Endothelial cell of umbilical vein (primary cell): ENCODE data around the gene C16orf89. TPM values are rescaled to one million over a fixed set of nuclear protein-coding genes. Genes with fewer than 3 reads are reported as not detected.

ENCODE experiments used
- BruUV-seq: library from RNA; stranded (reverse); fragments of 400-500 nt; replicated peaks from 2 replicates; lab custom pipeline; 2021; lab: Mats Ljungman, UMichigan
- CTCF ChIA-PET: fragments of 300-600, 350-600 bp; sonication (Branson Sonifier 250); formaldehyde crosslinking; loops from one replicate; lab custom pipeline; 2021; ENCODE audit warnings: antibody characterized with exemption, inconsistent platforms; lab: Charles Lee
- POLR2A ChIA-PET: fragments of 300-600, 350-600 bp; sonication (Branson Sonifier 250); formaldehyde crosslinking; loops from one replicate; lab custom pipeline; 2021; ENCODE audit warnings: antibody characterized with exemption, inconsistent platforms; lab: Charles Lee
- DNase-seq: peaks from one replicate; pipeline ENCODE4 v3.0.0-alpha.2; 2011; ENCODE audit warnings: low read depth, low spot score
- FAIRE-seq: peaks from 2 replicates; lab custom pipeline; 2011; peaks lifted over from hg19 to GRCh38; lab: Jason Lieb, UNC
- H2AFZ ChIP-seq: 2 replicates; pipeline ENCODE4 v1.6.0; 2012; ENCODE audit warnings: low read depth, low read length, control low read depth, inconsistent platforms
- H3K27ac ChIP-seq: 2 replicates; pipeline ENCODE4 v1.5.1; 2011; ENCODE audit warnings: low read depth, mild to moderate bottlenecking, control low read depth, low read length, moderate library complexity; ENCODE audit not compliant: insufficient read depth
- H3K27me3 ChIP-seq, 2 experiments: 2 replicates each; pipeline versions ENCODE4 v1.6.0 to v1.6.1; 2011; ENCODE audit warnings: low read length in 2 of 2, mixed read lengths in 1 of 2; ENCODE audit not compliant: control insufficient read depth in 2 of 2, insufficient read depth in 2 of 2
- H3K36me3 ChIP-seq, 2 experiments: 2 replicates in 1 of 2; 3 replicates in 1 of 2; pipeline ENCODE4 v1.5.1; 2011; ENCODE audit warnings: low read length in 2 of 2, mild to moderate bottlenecking in 1 of 2, moderate library complexity in 1 of 2; ENCODE audit not compliant: control insufficient read depth in 2 of 2, insufficient read depth in 2 of 2; ENCODE audit errors: extremely low read depth in 1 of 2
- H3K4me1 ChIP-seq: 3 replicates; pipeline ENCODE4 v1.5.1; 2011; ENCODE audit warnings: mild to moderate bottlenecking, low read length; ENCODE audit not compliant: control insufficient read depth, insufficient read depth; ENCODE audit errors: extremely low read depth
- H3K4me2 ChIP-seq: 2 replicates; pipeline ENCODE4 v1.6.1; 2011; ENCODE audit warnings: low read length, control low read depth, mixed read lengths; ENCODE audit not compliant: insufficient read depth
- H3K4me3 ChIP-seq, 3 experiments: fragments of 200-600 bp in 1 of 3; sonication (generic), shearing (Covaris generic) in 1 of 3; replicated peaks in 1 of 3; 2 replicates each; pipeline ENCODE4 v1.5.1; 2011 to 2016; ENCODE audit warnings: control low read depth in 3 of 3, low read length in 3 of 3, mild to moderate bottlenecking in 2 of 3, inconsistent platforms in 1 of 3, low read depth in 1 of 3, moderate library complexity in 1 of 3; ENCODE audit not compliant: insufficient read depth in 1 of 3
- H3K79me2 ChIP-seq: 2 replicates; pipeline ENCODE4 v1.6.0; 2012; ENCODE audit warnings: low read length, inconsistent platforms; ENCODE audit not compliant: control insufficient read depth, insufficient read depth
- H3K9ac ChIP-seq: replicated peaks from 2 replicates; pipeline ENCODE3; 2011; ENCODE audit warnings: low read length, control low read depth; ENCODE audit not compliant: insufficient read depth; ENCODE audit errors: extremely low read depth
- H3K9me1 ChIP-seq: replicated peaks from 3 replicates; pipeline ENCODE4 v1.6.0; 2011; ENCODE audit warnings: mild to moderate bottlenecking, low read length; ENCODE audit not compliant: control insufficient read depth, insufficient read depth; ENCODE audit errors: extremely low read depth
- H3K9me3 ChIP-seq: replicated peaks from 2 replicates; pipeline ENCODE4 v1.5.1; 2012; ENCODE audit warnings: low read length, inconsistent platforms; ENCODE audit not compliant: control insufficient read depth, insufficient read depth
- H4K20me1 ChIP-seq: replicated peaks from 2 replicates; pipeline ENCODE3; 2011; ENCODE audit warnings: mild to moderate bottlenecking, low read length; ENCODE audit not compliant: control insufficient read depth, insufficient read depth; ENCODE audit errors: extremely low read depth
- EZH2 ChIP-seq: IDR thresholded peaks from 2 replicates; pipeline ENCODE4 v1.6.1; 2012; ENCODE audit warnings: borderline replicate concordance, low read depth, mild to moderate bottlenecking, moderate library complexity, low read length, inconsistent platforms; ENCODE audit not compliant: severe bottlenecking
- FOS ChIP-seq: IDR thresholded peaks from 2 replicates; pipeline ENCODE4 v1.6.1; 2011; ENCODE audit warnings: mild to moderate bottlenecking, low read length, moderate library complexity, borderline replicate concordance; ENCODE audit not compliant: insufficient read depth
- GATA2 ChIP-seq: IDR thresholded peaks from 2 replicates; pipeline ENCODE4 v1.7.0; 2011; ENCODE audit warnings: low read depth, mild to moderate bottlenecking, moderate library complexity, mixed read lengths, low read length; ENCODE audit not compliant: insufficient read length, insufficient read depth
- JUN ChIP-seq: IDR thresholded peaks from 2 replicates; pipeline ENCODE4 v1.6.1; 2011; ENCODE audit warnings: borderline replicate concordance, low read depth; ENCODE audit not compliant: insufficient read length, insufficient read depth
- MAX ChIP-seq: IDR thresholded peaks from 2 replicates; pipeline ENCODE4 v1.6.1; 2011; ENCODE audit not compliant: insufficient read depth, insufficient read length
- MYC ChIP-seq: IDR thresholded peaks from one replicate; pipeline ENCODE4 v1.6.1; 2011; ENCODE audit warnings: mild to moderate bottlenecking, low read depth, low read length
- POLR2A ChIP-seq: IDR thresholded peaks from 2 replicates; pipeline ENCODE4 v1.6.1; 2012; ENCODE audit warnings: low read depth, mild to moderate bottlenecking, control low read depth, low read length
- POLR2AphosphoS5 ChIP-seq: IDR thresholded peaks from 2 replicates; pipeline ENCODE4 v1.6.1; 2012; ENCODE audit warnings: low read depth, mild to moderate bottlenecking, control low read depth, low read length, moderate library complexity; ENCODE audit not compliant: insufficient read depth
- dilution Hi-C: fragments of 300-500 bp; cut with MboI; formaldehyde crosslinking; loops from one replicate; pipeline ENCODE4 v1.15.0; 2019; ENCODE audit warnings: low sequenced_read_pairs; ENCODE audit not compliant: extremely low pct_ligation_motif_present
- intact Hi-C: fragments of 100-400 bp; cut with micrococcal nuclease; formaldehyde crosslinking; loops from one replicate; pipeline ENCODE4 v1.10.0; 2022
- polyA plus RNA-seq, 4 experiments: library from polyadenylated mRNA; depleted of rRNA in 3 of 4; stranded (reverse) in 3 of 4; unstranded in 1 of 4; fragments of >200 nt; gene quantifications; 2 replicates each; pipeline versions ENCODE4 v1.2.1 to v1.2.3, GENCODE V29; 2011 to 2012; ENCODE audit warnings: missing spikeins in 1 of 4
- total RNA-seq: library from RNA; stranded (reverse); gene quantifications from 2 replicates; pipeline ENCODE4 v1.2.3, GENCODE V29; 2021
- TF ChIP-seq, protein P1 (sequence below), 2 donors: IDR thresholded peaks; 1 replicate in 1 of 2; 2 replicates in 1 of 2; pipeline ENCODE4 v1.5.1; 2011; ENCODE audit warnings: low read length in 2 of 2, mild to moderate bottlenecking in 2 of 2, moderate library complexity in 2 of 2, control low read depth in 1 of 2, inconsistent platforms in 1 of 2, low read depth in 1 of 2; ENCODE audit not compliant: insufficient read depth in 1 of 2; ENCODE audit errors: extremely low read depth in 1 of 2

Gene C16orf89
- total and polyA plus RNA-seq, 2 donors (not counting 3 experiments of a cell fraction or from before 2014, with no cell fraction given) = not detected

GRCh38 chr16:5071681-5072333 is 6.1 kb upstream of the C16orf89 start, which contains the start of gene ALG1:
Gene ALG1 (plus strand): TSS chr16:5071843. CDS start chr16:5071850, 7 bp downstream.
- peaks cover 4 to 7% of the 10 kb centered on the region in 2 experiments for H3K36me3 ChIP-seq
- no peaks in the 10 kb centered on the region for H3K27me3 ChIP-seq
- H3K4me3 ChIP-seq = peak within 1 kb of the TSS; percentile 50 to 79 (median 65)
- dilution Hi-C loops = no loop called here
- peak within 1 kb of the TSS; percentile 85 for H3K9ac ChIP-seq
- H3K4me1 ChIP-seq = peaks cover 8% of the 10 kb centered on the region
- H3K79me2 ChIP-seq = peaks cover 9% of the 10 kb centered on the region
- DNase-seq (peak; percentile 90), FAIRE-seq (peak; percentile 96)
- H3K27ac ChIP-seq = peak within 1 kb of the TSS; percentile 58
- ChIA-PET CTCF (interaction anchor here (1.0 kb wide), 1 partner anchor 13 kb away, joined by 4 read pairs; no protein-coding TSS in a partner anchor), POLR2A (no interaction called here)
- H2AFZ ChIP-seq = peak within 1 kb of the TSS; percentile 94
- H3K9me3 ChIP-seq = no peaks in the 10 kb centered on the region
- no peaks in the 10 kb centered on the region for H3K9me1 ChIP-seq
- intact Hi-C loops = no loop called here
- BruUV-seq = TSS peak; percentile 41
- H4K20me1 ChIP-seq = no peaks in the 10 kb centered on the region
- no peak for TF ChIP-seq GATA2
- TF ChIP-seq, protein P1, sequence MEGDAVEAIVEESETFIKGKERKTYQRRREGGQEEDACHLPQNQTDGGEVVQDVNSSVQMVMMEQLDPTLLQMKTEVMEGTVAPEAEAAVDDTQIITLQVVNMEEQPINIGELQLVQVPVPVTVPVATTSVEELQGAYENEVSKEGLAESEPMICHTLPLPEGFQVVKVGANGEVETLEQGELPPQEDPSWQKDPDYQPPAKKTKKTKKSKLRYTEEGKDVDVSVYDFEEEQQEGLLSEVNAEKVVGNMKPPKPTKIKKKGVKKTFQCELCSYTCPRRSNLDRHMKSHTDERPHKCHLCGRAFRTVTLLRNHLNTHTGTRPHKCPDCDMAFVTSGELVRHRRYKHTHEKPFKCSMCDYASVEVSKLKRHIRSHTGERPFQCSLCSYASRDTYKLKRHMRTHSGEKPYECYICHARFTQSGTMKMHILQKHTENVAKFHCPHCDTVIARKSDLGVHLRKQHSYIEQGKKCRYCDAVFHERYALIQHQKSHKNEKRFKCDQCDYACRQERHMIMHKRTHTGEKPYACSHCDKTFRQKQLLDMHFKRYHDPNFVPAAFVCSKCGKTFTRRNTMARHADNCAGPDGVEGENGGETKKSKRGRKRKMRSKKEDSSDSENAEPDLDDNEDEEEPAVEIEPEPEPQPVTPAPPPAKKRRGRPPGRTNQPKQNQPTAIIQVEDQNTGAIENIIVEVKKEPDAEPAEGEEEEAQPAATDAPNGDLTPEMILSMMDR (IDR thresholded peaks at IDR 0.05; ENCODE audit: extremely low read depth in 1 of 2, insufficient read depth in 1 of 2, low read depth in 1 of 2, low read length in 2 of 2) = no peak
- TF ChIP-seq MYC = no peak
- TF ChIP-seq POLR2AphosphoS5 = peak; percentile 95
- TF ChIP-seq EZH2 = no peak
- peak; percentile 95 for TF ChIP-seq POLR2A
- TF ChIP-seq MAX = peak; percentile 81
- TF ChIP-seq JUN = no peak
- no peak for TF ChIP-seq FOS
- peak within 1 kb of the TSS; percentile 82 for H3K4me2 ChIP-seq
